GM21786 (cell line): ENCODE measurements around the gene CSAD.
A peak's percentile ranks its signal among the peaks of the same experiment; 100 is the strongest.
"Not testable (repeated sequence)": the region's sequence is repeated elsewhere in the genome, so short reads cannot be mapped to it uniquely, and the experiment has no call there.

Experiments used
- ATAC-seq: cut with Tn5 transposase; IDR thresholded peaks from one replicate; pipeline ENCODE4 v1.9.1; 2021; ENCODE audit not compliant: unreplicated experiment

Gene CSAD

GRCh38 chr12:53218551-53219291 is 38.0 kb upstream of the CSAD start:
- no peak for ATAC-seq

- ATAC-seq = no peak
Observed at GRCh38 chr12:53217931-53218307, 37.2 kb upstream of the CSAD start.

GRCh38 chr12:53217051-53217930 is 36.6 kb upstream of the CSAD start:
- ATAC-seq = no peak

GRCh38 chr12:53215497-53215896 is 34.8 kb upstream of the CSAD start:
- ATAC-seq = no peak

GRCh38 chr12:53214687-53215455 is 34.1 kb upstream of the CSAD start:
- ATAC-seq = no peak

- no peak for ATAC-seq
Observed at GRCh38 chr12:53214221-53214620, 33.5 kb upstream of the CSAD start.

GRCh38 chr12:53213348-53213747 is 32.6 kb upstream of the CSAD start:
- ATAC-seq = peak; percentile 39

GRCh38 chr12:53212931-53213330 is 32.2 kb upstream of the CSAD start:
- no peak for ATAC-seq

- ATAC-seq = no peak
Observed at GRCh38 chr12:53211476-53212381, 31.0 kb upstream of the CSAD start.

GRCh38 chr12:53210843-53211242 is 30.1 kb upstream of the CSAD start:
- no peak for ATAC-seq

- ATAC-seq = no peak
Observed at GRCh38 chr12:53208877-53209463, 28.2 kb upstream of the CSAD start.

- no peak for ATAC-seq
Observed at GRCh38 chr12:53208435-53208834, 27.7 kb upstream of the CSAD start.

GRCh38 chr12:53207042-53207441 is 26.3 kb upstream of the CSAD start, which contains the start of gene ITGB7:
TSS of gene ITGB7 (minus strand) at chr12:53207251. CDS start at chr12:53200443, 6,808 bp downstream.
- peak; percentile 50 for ATAC-seq

GRCh38 chr12:53205747-53206419 is 25.2 kb upstream of the CSAD start:
- peak; percentile 53 for ATAC-seq

GRCh38 chr12:53204351-53204750 is 23.6 kb upstream of the CSAD start:
- ATAC-seq = no peak

GRCh38 chr12:53202316-53202715 is 21.6 kb upstream of the CSAD start:
- ATAC-seq = not testable (repeated sequence)

GRCh38 chr12:53201639-53202038 is 20.9 kb upstream of the CSAD start:
- no peak for ATAC-seq

- ATAC-seq = no peak
Observed at GRCh38 chr12:53201177-53201541, 20.4 kb upstream of the CSAD start.

- peak; percentile 55 for ATAC-seq
Observed at GRCh38 chr12:53200458-53201176, 19.9 kb upstream of the CSAD start.
